ENCODE measurements around the gene MADCAM1.

MADCAM1 gene

DNA sequence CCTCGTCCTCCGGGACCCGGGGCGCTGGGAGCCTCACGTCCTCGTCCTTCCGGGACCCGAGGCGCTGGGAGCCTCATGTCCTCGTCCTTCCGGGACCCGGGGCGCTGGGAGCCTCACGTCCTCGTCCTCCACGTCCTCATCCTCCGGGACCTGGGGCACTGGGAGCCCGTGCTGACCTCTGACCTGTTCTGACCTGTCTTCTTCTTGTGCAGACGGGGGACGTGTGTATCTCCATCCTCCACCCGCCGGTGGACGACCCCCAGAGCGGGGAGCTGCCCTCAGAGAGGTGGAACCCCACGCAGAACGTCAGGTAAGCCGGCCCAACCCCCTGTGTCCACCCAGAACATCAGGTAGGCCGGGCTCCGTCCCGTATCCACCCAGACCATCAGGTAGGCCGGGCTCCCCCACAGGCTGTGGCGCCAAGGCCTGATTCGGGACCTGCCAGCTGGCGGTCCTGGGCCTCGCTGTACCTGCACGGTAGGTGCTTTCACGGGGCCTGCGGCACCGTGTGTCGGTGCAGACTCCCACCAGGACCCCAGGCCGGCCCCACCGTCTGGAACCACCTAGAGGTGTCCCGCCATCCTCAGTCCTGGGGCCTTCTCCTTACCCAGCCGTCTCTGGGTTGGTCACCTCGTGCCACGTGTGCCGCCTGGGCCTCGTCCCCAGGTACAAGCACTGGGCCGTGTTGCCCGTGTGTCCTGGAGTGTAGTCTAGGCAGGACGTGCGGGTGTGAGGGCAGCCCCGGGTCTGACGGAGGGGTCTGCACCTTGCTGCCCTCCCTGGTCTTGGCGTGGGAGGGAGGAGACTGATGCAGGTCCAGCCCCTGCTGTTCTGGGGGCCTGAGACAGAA lies 40.0 kb downstream of the MADCAM1 start:
- no peak overlapping the region for H3K4me3 ChIP-seq (ENCODE audit: low read length)
- TF ChIP-seq, protein P1, sequence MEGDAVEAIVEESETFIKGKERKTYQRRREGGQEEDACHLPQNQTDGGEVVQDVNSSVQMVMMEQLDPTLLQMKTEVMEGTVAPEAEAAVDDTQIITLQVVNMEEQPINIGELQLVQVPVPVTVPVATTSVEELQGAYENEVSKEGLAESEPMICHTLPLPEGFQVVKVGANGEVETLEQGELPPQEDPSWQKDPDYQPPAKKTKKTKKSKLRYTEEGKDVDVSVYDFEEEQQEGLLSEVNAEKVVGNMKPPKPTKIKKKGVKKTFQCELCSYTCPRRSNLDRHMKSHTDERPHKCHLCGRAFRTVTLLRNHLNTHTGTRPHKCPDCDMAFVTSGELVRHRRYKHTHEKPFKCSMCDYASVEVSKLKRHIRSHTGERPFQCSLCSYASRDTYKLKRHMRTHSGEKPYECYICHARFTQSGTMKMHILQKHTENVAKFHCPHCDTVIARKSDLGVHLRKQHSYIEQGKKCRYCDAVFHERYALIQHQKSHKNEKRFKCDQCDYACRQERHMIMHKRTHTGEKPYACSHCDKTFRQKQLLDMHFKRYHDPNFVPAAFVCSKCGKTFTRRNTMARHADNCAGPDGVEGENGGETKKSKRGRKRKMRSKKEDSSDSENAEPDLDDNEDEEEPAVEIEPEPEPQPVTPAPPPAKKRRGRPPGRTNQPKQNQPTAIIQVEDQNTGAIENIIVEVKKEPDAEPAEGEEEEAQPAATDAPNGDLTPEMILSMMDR (conservative IDR thresholded peaks at IDR 0.05; ENCODE audit: low read length) = no peak
- DNase-seq (ENCODE audit: low read depth) = no peak

- no peak for DNase-seq (ENCODE audit: low read depth)
- TF ChIP-seq, protein P1 (conservative IDR thresholded peaks at IDR 0.05; ENCODE audit: low read length) = no peak
- H3K4me3 ChIP-seq (ENCODE audit: low read length) = no peak overlapping the region
Measured at GRCh38 chr19:536881-537404, 40.7 kb downstream of the MADCAM1 start.

DNA sequence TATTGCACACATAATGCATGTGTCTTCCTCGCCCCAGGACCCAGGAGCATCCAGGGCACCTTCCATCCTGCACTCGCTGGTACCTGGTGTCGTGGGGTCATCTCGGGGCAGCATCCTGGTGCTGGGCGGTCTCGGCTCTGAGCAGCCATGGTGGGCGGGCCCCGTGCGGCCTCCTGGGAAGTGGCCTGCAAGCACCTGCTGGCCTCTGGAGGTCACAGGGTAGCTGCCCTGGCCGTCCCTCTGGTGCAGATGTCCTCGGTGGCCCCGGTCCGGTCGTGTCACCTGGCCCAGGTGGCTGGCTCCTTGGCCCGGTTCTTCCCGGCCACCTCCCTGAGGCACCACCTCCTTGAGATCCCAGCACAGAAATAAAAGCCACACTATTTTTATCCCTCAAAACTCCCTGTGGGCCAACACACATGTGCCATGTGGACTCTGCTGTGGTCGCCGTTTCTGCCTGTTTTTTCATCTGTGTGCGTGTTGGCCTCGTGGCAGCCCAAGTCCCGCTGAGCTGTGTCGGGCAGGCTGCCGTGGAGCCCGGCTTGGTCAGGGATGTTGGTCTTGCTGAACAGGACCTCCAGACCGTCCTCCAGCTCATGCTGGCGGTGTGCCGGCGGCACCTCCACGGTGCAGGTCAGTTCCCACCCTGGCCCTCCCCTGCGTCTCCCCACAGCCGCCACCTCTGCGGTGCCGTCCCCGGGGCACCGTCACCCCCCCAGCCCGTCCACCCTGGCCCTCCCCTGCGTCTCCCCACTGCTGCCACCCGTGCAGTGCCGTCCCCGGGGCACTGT lies 42.5 kb downstream of the MADCAM1 start:
- TF ChIP-seq, protein P1 (conservative IDR thresholded peaks at IDR 0.05; ENCODE audit: low read length) = no peak
- H3K4me3 ChIP-seq (ENCODE audit: low read length) = no peak overlapping the region
- DNase-seq (ENCODE audit: low read depth) = no peak

DNA sequence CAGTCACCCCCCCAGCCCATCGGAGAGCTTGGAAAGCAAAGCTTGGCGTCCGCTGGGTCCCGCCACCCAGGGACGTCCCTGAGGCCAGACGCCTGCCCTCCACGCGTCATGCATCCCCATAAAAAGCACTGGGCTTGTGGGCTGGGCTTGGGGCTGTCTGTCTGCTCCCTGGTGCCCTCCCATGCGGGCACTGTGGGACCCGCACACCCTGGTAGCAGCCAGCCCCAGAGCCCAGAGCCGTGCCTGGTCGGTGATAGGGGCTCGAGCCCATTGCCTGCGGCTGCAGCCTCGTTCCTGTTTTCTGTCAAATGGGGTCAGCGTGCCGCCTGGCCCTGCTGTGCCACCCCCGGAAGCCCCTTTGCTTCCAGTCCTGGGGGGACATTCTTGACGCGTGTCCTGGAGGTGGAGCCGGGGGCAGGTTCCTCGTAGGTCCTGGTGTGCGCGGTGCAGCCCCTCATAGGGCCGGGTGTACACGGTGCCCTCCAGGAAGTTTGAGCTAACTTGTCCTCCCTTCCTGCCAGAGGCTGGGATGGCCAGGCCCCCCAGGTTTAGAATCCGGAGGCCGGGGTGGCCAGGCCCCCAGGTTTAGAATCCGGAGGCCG lies 43.2 kb downstream of the MADCAM1 start:
- DNase-seq (ENCODE audit: low read depth) = no peak
- TF ChIP-seq, protein P1 (conservative IDR thresholded peaks at IDR 0.05; ENCODE audit: low read length) = no peak
- no peak overlapping the region for H3K4me3 ChIP-seq (ENCODE audit: low read length)

DNA sequence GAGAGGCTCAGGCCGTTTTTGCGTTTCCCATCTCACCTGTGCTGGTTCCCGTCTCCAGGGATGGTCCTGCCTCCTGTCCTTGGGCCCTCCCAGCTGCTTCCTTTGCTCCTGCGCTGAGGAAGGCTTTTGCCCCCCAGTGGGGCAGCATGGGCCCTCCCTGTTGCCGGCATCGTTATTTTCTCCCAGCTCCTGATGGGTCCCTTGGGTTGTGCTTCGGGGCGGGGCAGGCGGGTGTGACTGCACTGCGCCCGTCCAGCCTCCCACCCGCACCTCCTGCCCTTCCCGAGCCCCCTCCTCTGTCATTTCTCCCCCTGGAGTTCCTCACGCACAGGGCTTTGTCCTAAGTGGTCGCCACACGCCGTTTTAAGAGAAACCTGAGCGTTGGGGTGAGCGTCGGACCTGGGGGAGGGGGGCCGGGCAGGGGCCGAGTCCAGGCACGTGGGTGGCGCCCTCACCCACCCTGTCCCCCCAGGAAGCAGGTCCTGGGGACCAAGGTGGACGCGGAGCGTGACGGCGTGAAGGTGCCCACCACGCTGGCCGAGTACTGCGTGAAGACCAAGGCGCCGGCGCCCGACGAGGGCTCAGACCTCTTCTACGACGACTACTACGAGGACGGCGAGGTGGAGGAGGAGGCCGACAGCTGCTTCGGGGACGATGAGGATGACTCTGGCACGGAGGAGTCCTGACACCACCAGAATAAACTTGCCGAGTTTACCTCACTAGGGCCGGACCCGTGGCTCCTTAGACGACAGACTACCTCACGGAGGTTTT lies 44.8 kb downstream of the MADCAM1 start:
- no peak overlapping the region for H3K4me3 ChIP-seq (ENCODE audit: low read length)
- no peak for DNase-seq (ENCODE audit: low read depth)
- TF ChIP-seq, protein P1 (conservative IDR thresholded peaks at IDR 0.05; ENCODE audit: low read length) = no peak

- TF ChIP-seq, protein P1 (conservative IDR thresholded peaks at IDR 0.05; ENCODE audit: low read length) = no peak
- no peak for DNase-seq (ENCODE audit: low read depth)
- H3K4me3 ChIP-seq (ENCODE audit: low read length) = no peak overlapping the region
Measured at GRCh38 chr19:541699-542098, 45.4 kb downstream of the MADCAM1 start.
